LHCN-M2 (cell line): ENCODE measurements around the gene SEPTIN1. TPM values are rescaled to one million over a fixed set of nuclear protein-coding genes. Genes with fewer than 3 reads are reported as not detected.
A peak's percentile ranks its signal among the peaks of the same experiment; 100 is the strongest.
"Not testable (repeated sequence)": the region's sequence is repeated elsewhere in the genome, so short reads cannot be mapped to it uniquely, and the experiment has no call there.

Source experiments
- DNase-seq: peaks from one replicate; pipeline ENCODE4 v3.0.0-alpha.2; 2012; ENCODE audit warnings: low read depth
- total RNA-seq: library from RNA; depleted of rRNA; stranded (reverse); fragments of >200 nt; gene quantifications from 2 replicates; pipeline ENCODE4 v1.2.3, GENCODE V29; 2014; rRNA removed

The SEPTIN1 gene
- total RNA-seq, 1 experiment from 2014 or later: 0.17 TPM

GRCh38 chr16:30341971-30342370 is 40.4 kb downstream of the SEPTIN1 start:
- peak; percentile 56 for DNase-seq

- DNase-seq: no peak
These were observed 41.7 kb downstream of the SEPTIN1 start for GRCh38 chr16:30340621-30341020.

- DNase-seq: not testable (repeated sequence)
These were observed 43.6 kb downstream of the SEPTIN1 start for GRCh38 chr16:30338715-30339114.

GRCh38 chr16:30337964-30338357 is 44.4 kb downstream of the SEPTIN1 start:
- not testable (repeated sequence) for DNase-seq

- DNase-seq: peak; percentile 67
These were observed 46.5 kb downstream of the SEPTIN1 start for GRCh38 chr16:30335598-30336474.

- peak; percentile 70 for DNase-seq
These were observed 47.2 kb downstream of the SEPTIN1 start for GRCh38 chr16:30335028-30335597.

GRCh38 chr16:30334473-30334989 is 47.8 kb downstream of the SEPTIN1 start:
- DNase-seq: peak; percentile 71

Other genes with a start within 250 kb of the SEPTIN1 start
- 5.0 and 6.7 TPM in 2 replicates for gene CORO1A, start 199.0 kb downstream of the SEPTIN1 start, total RNA-seq
- 257 and 647 TPM in 2 replicates for gene BOLA2B, start 188.9 kb downstream of the SEPTIN1 start, total RNA-seq
- 40.2 and 49.2 TPM in 2 replicates for gene SLX1A, start 188.7 kb downstream of the SEPTIN1 start, total RNA-seq
- gene SULT1A3, start 183.3 kb downstream of the SEPTIN1 start, total RNA-seq: 2.6 and 5.4 TPM in 2 replicates
- gene NPIPB13, start 134.1 kb downstream of the SEPTIN1 start, total RNA-seq: 0.57 and 0.58 TPM in 2 replicates
- gene CD2BP2, start 27.3 kb downstream of the SEPTIN1 start, total RNA-seq: 65.6 and 67.6 TPM in 2 replicates
- 41.8 and 43.9 TPM in 2 replicates for gene TBC1D10B, start 12.1 kb downstream of the SEPTIN1 start, total RNA-seq
- gene MYL11, start 7.8 kb downstream of the SEPTIN1 start, total RNA-seq: 7.2 TPM in 1 of 2 replicates, not detected in the other
- 8.8 and 10.3 TPM in 2 replicates for gene ZNF48, start 12.9 kb upstream of the SEPTIN1 start, total RNA-seq
- gene ZNF771, start 25.0 kb upstream of the SEPTIN1 start, total RNA-seq: 19.7 and 19.9 TPM in 2 replicates
- 31.7 and 33.6 TPM in 2 replicates for gene DCTPP1, start 47.5 kb upstream of the SEPTIN1 start, total RNA-seq
- gene SEPHS2, start 63.3 kb upstream of the SEPTIN1 start, total RNA-seq: 5.1 and 10.0 TPM in 2 replicates
- not detected in 2 replicates for gene ITGAL, start 90.2 kb upstream of the SEPTIN1 start, total RNA-seq
- gene ZNF768, start 144.0 kb upstream of the SEPTIN1 start, total RNA-seq: 36.7 and 40.6 TPM in 2 replicates
- 13.3 TPM in 2 replicates for gene ZNF747, start 152.3 kb upstream of the SEPTIN1 start, total RNA-seq
- 7.8 and 9.6 TPM in 2 replicates for gene ZNF764, start 175.8 kb upstream of the SEPTIN1 start, total RNA-seq
- 11.9 and 16.2 TPM in 2 replicates for gene ZNF688, start 189.2 kb upstream of the SEPTIN1 start, total RNA-seq
- 8.5 and 9.6 TPM in 2 replicates for gene ZNF785, start 203.1 kb upstream of the SEPTIN1 start, total RNA-seq
- gene ZNF689, start 227.8 kb upstream of the SEPTIN1 start, total RNA-seq: 8.7 and 12.5 TPM in 2 replicates